ENCODE data around the gene ERC2. TPM values are rescaled to one million over a fixed set of nuclear protein-coding genes. Genes with fewer than 3 reads are reported as not detected.

Gene ERC2
- total RNA-seq, 3 donors from 2014 or later = 0.64 to 7.3 (median 1.3) TPM

- Histone ChIP-seq H3K4me3 (peak overlapping the region; percentile 51 to 91 (median 81)), H3K4me1 (no peaks in the 10 kb centered on the region), H3K36me3 (no peaks in the 10 kb centered on the region), H3K9me3 (no peaks in the 10 kb centered on the region), H3K27ac (peak overlapping the region in 1 of 2 donors; percentile 83), H3K27me3 (no peaks in the 10 kb centered on the region)
- peak in 1 of 2 donors; percentile 59 for DNase-seq (ENCODE audit: low spot score in 2 of 2)
- intact Hi-C loops (cut with DNase I; ENCODE audit: low total_unique reads) = no loop called here
- TF ChIP-seq POLR2AphosphoS5 (IDR thresholded peaks at IDR 0.05) (no peak), CTCF (IDR thresholded peaks at IDR 0.05) (no peak), POLR2A (IDR thresholded peaks at IDR 0.05) (no peak)
These were observed 979.7 kb downstream of the ERC2 start for GRCh38 chr3:55488398-55489055.

- peak in 1 of 2 donors; percentile 49 for DNase-seq (ENCODE audit: low spot score in 2 of 2)
- Histone ChIP-seq H3K4me3 (peak overlapping the region; percentile 51 to 91 (median 81)), H3K27me3 (no peaks in the 10 kb centered on the region), H3K27ac (peak overlapping the region; percentile 83 to 84), H3K9me3 (no peaks in the 10 kb centered on the region), H3K36me3 (no peaks in the 10 kb centered on the region), H3K4me1 (no peaks in the 10 kb centered on the region)
- intact Hi-C loops (cut with DNase I; ENCODE audit: low total_unique reads) = loop anchor here (2.0 kb wide), 1 partner anchor 75 kb away; no protein-coding TSS in a partner anchor
- TF ChIP-seq CTCF (IDR thresholded peaks at IDR 0.05) (no peak), POLR2A (IDR thresholded peaks at IDR 0.05) (no peak), POLR2AphosphoS5 (IDR thresholded peaks at IDR 0.05) (no peak)
These were observed 980.7 kb downstream of the ERC2 start for GRCh38 chr3:55487381-55488241.

- H3K36me3 ChIP-seq = no peaks in the 10 kb centered on the region
- H3K4me1 ChIP-seq = no peaks in the 10 kb centered on the region
- H3K27ac ChIP-seq = peak within 1 kb of the TSS; percentile 83 to 84
- H3K27me3 ChIP-seq = no peaks in the 10 kb centered on the region
- peak within 1 kb of the TSS; percentile 51 to 91 (median 81) for H3K4me3 ChIP-seq
- no peaks in the 10 kb centered on the region for H3K9me3 ChIP-seq
- no peak for DNase-seq (ENCODE audit: low spot score in 2 of 2)
- intact Hi-C loops (cut with DNase I; ENCODE audit: low total_unique reads) = loop anchor here (2.0 kb wide), 1 partner anchor 76 kb away; no protein-coding TSS in a partner anchor
- TF ChIP-seq CTCF (IDR thresholded peaks at IDR 0.05) (no peak), POLR2A (IDR thresholded peaks at IDR 0.05) (no peak), POLR2AphosphoS5 (IDR thresholded peaks at IDR 0.05) (no peak)
These were observed 981.3 kb downstream of the ERC2 start, which contains the start of gene WNT5A for GRCh38 chr3:55486857-55487380. Gene WNT5A (minus strand): TSS chr3:55487306. CDS start chr3:55486985, 321 bp downstream.

GRCh38 chr3:55486101-55486856, 982.0 kb downstream of the ERC2 start:
- peak overlapping the region; percentile 51 to 91 (median 81) for H3K4me3 ChIP-seq
- TF ChIP-seq POLR2A (IDR thresholded peaks at IDR 0.05) (no peak), POLR2AphosphoS5 (IDR thresholded peaks at IDR 0.05) (no peak), CTCF (IDR thresholded peaks at IDR 0.05) (no peak)
- no peaks in the 10 kb centered on the region for H3K27me3 ChIP-seq
- H3K27ac ChIP-seq = peak overlapping the region; percentile 43 to 83
- no peaks in the 10 kb centered on the region for H3K9me3 ChIP-seq
- no peaks in the 10 kb centered on the region for H3K36me3 ChIP-seq
- DNase-seq (ENCODE audit: low spot score in 2 of 2) = peak in 1 of 2 donors; percentile 51
- intact Hi-C loops (cut with DNase I; ENCODE audit: low total_unique reads) = loop anchor here (2.0 kb wide), 1 partner anchor 77 kb away; no protein-coding TSS in a partner anchor
- no peaks in the 10 kb centered on the region for H3K4me1 ChIP-seq

All from breast epithelium (tissue), 4 donors.